GM23248 (cell line): ENCODE results near the gene PPFIBP1. TPM values are rescaled to one million over a fixed set of nuclear protein-coding genes. Genes with fewer than 3 reads are reported as not detected.

Experiments
- DNase-seq: peaks from one replicate; pipeline ENCODE4 v3.0.0-alpha.2; 2015
- H2AFZ ChIP-seq: fragments of 200-600 bp; sonication (generic); 2 replicates; pipeline ENCODE4 v1.6.1; 2016; ENCODE audit warnings: antibody characterized with exemption
- H3F3A ChIP-seq: fragments of 200-600 bp; sonication (generic); 2 replicates; pipeline ENCODE4 v1.6.1; 2016; ENCODE audit warnings: mild to moderate bottlenecking, antibody characterized with exemption, mixed run types; ENCODE audit not compliant: insufficient read depth
- H3K27ac ChIP-seq: fragments of 200-600 bp; sonication (generic); 2 replicates; pipeline ENCODE4 v1.5.1; 2016; ENCODE audit warnings: mild to moderate bottlenecking
- H3K27me3 ChIP-seq: fragments of 200-600 bp; sonication (generic); replicated peaks from 2 replicates; pipeline ENCODE4 v1.6.1; 2016; ENCODE audit warnings: mild to moderate bottlenecking; ENCODE audit not compliant: insufficient read depth
- H3K36me3 ChIP-seq: fragments of 200-600 bp; sonication (generic); 2 replicates; pipeline ENCODE4 v1.6.1; 2016; ENCODE audit warnings: low read depth, mild to moderate bottlenecking
- H3K4me1 ChIP-seq: fragments of 200-600 bp; sonication (generic); 2 replicates; pipeline ENCODE4 v1.6.1; 2016; ENCODE audit warnings: mild to moderate bottlenecking; ENCODE audit not compliant: insufficient read depth
- H3K4me2 ChIP-seq: fragments of 200-600 bp; sonication (generic); one replicate; pipeline ENCODE4 v1.6.1; 2016; ENCODE audit warnings: mild to moderate bottlenecking; ENCODE audit not compliant: unreplicated experiment
- H3K4me3 ChIP-seq: fragments of 200-600 bp; sonication (generic); 2 replicates; pipeline ENCODE4 v1.5.1; 2016; ENCODE audit warnings: mild to moderate bottlenecking
- H3K79me2 ChIP-seq: fragments of 200-600 bp; sonication (generic); 2 replicates; pipeline ENCODE4 v1.6.1; 2016; ENCODE audit warnings: mild to moderate bottlenecking; ENCODE audit not compliant: insufficient read depth
- H3K9ac ChIP-seq: fragments of 200-600 bp; sonication (generic); 2 replicates; pipeline ENCODE4 v1.6.1; 2016; ENCODE audit warnings: mild to moderate bottlenecking
- H3K9me2 ChIP-seq: fragments of 200-600 bp; sonication (generic); 2 replicates; pipeline ENCODE4 v1.6.1; 2016; ENCODE audit warnings: mixed run types, mild to moderate bottlenecking, moderate library complexity; ENCODE audit not compliant: insufficient read depth
- H3K9me3 ChIP-seq: fragments of 200-600 bp; sonication (generic); one replicate; pipeline ENCODE4 v1.6.1; 2017; ENCODE audit warnings: low read depth
- H4K20me1 ChIP-seq: fragments of 200-600 bp; sonication (generic); 2 replicates; pipeline ENCODE4 v1.6.0; 2016; ENCODE audit not compliant: insufficient read depth
- EZH2 ChIP-seq: fragments of 200-600 bp; sonication (generic); IDR thresholded peaks from 2 replicates; pipeline ENCODE4 v1.6.1; 2018; ENCODE audit warnings: antibody characterized with exemption, mild to moderate bottlenecking; ENCODE audit not compliant: insufficient read depth, poor library complexity, severe bottlenecking
- EZH2phosphoT487 ChIP-seq: fragments of 200-600 bp; sonication (generic); IDR thresholded peaks from 2 replicates; pipeline ENCODE4 v1.6.1; 2018; ENCODE audit warnings: antibody characterized with exemption, moderate library complexity, mild to moderate bottlenecking, low read depth; ENCODE audit not compliant: insufficient read depth
- WGBS, 2 experiments: methylation state at CpG; one replicate each; pipeline ENCODE4 v1.1.6; 2015 to 2017; ENCODE audit warnings: low lambda C conversion rate in 2 of 2, low coverage in 1 of 2; ENCODE audit errors: missing lambda C conversion rate in 2 of 2; 5-methylcytosine and 5-hydroxymethylcytosine counted together
- in situ Hi-C: fragments of 300-500 bp; cut with MboI; formaldehyde crosslinking; loops from 2 replicates; pipeline ENCODE4 v1.15.0; 2020
- polyA plus RNA-seq: library from polyadenylated mRNA; unstranded; fragments of >200 nt; fragmentation: Nextera tagmentation; extraction: Ambion mirVana; gene quantifications from 2 replicates; pipeline ENCODE4 v1.2.1, GENCODE V29; 2016
- total RNA-seq: library from RNA; depleted of rRNA; stranded (reverse); fragments of >200 nt; shearing (Covaris generic); gene quantifications from 2 replicates; pipeline ENCODE4 v1.2.3, GENCODE V29; 2014

Gene PPFIBP1
- total and polyA plus RNA-seq, 2 experiments from 2014 or later: 86.0 to 101 TPM

GRCh38 chr12:27530157-27530922 is 6.3 kb downstream of the PPFIBP1 start:
- in situ Hi-C loops: no loop called here
- H3K27ac ChIP-seq: peak overlapping the region; percentile 15; the same call in 1 of the 2 replicates
- TF ChIP-seq EZH2: no peak
- TF ChIP-seq EZH2phosphoT487: no peak

GRCh38 chr12:27531896-27532295 is 7.9 kb downstream of the PPFIBP1 start:
- peaks cover 11% of the 10 kb centered on the region for H3K36me3 ChIP-seq
- H4K20me1 ChIP-seq: 0 out of 2 replicates have a peak, but pooled peaks cover 5% of the 10 kb centered on the region
- no peak overlapping the region for H3K27ac ChIP-seq
- H3K9me2 ChIP-seq: no peaks in the 10 kb centered on the region
- H3K27me3 ChIP-seq: no peaks in the 10 kb centered on the region
- H2AFZ ChIP-seq: no peak overlapping the region
- no peak overlapping the region for H3K4me3 ChIP-seq
- DNase-seq: peak; percentile 35
- WGBS, 2 experiments: 51 to 60% methylated on average over 4 of the region's 4 CpGs
- in situ Hi-C loops: no loop called here
- H3K4me1 ChIP-seq: peaks cover 27% of the 10 kb centered on the region
- H3K9ac ChIP-seq: no peak overlapping the region
- no peak for TF ChIP-seq EZH2phosphoT487
- TF ChIP-seq EZH2: no peak
- no peaks in the 10 kb centered on the region for H3K9me3 ChIP-seq
- peaks cover 100% of the 10 kb centered on the region for H3K79me2 ChIP-seq
- peaks cover 4% of the 10 kb centered on the region; the same call in 1 of the 2 replicates for H3F3A ChIP-seq
- no peak overlapping the region for H3K4me2 ChIP-seq

More at GRCh38 chr12:27530157-27530922, 6.3 kb downstream of the PPFIBP1 start:
- H3K9me3 ChIP-seq: no peaks in the 10 kb centered on the region
- 0 out of 2 replicates have a peak, but pooled peaks cover 5% of the 10 kb centered on the region for H4K20me1 ChIP-seq
- H3K79me2 ChIP-seq: peaks cover 100% of the 10 kb centered on the region
- H3K4me2 ChIP-seq: no peak overlapping the region
- DNase-seq: no peak
- H3K9ac ChIP-seq: no peak overlapping the region
- no peaks in the 10 kb centered on the region for H3K9me2 ChIP-seq
- H3F3A ChIP-seq: peaks cover 14% of the 10 kb centered on the region
- H2AFZ ChIP-seq: no peak overlapping the region
- peaks cover 39% of the 10 kb centered on the region for H3K4me1 ChIP-seq
- H3K36me3 ChIP-seq: peaks cover 3% of the 10 kb centered on the region
- no peaks in the 10 kb centered on the region for H3K27me3 ChIP-seq
- WGBS, 2 experiments: 97% methylated on average over 7 of the region's 7 CpGs
- H3K4me3 ChIP-seq: no peak overlapping the region

DNA sequence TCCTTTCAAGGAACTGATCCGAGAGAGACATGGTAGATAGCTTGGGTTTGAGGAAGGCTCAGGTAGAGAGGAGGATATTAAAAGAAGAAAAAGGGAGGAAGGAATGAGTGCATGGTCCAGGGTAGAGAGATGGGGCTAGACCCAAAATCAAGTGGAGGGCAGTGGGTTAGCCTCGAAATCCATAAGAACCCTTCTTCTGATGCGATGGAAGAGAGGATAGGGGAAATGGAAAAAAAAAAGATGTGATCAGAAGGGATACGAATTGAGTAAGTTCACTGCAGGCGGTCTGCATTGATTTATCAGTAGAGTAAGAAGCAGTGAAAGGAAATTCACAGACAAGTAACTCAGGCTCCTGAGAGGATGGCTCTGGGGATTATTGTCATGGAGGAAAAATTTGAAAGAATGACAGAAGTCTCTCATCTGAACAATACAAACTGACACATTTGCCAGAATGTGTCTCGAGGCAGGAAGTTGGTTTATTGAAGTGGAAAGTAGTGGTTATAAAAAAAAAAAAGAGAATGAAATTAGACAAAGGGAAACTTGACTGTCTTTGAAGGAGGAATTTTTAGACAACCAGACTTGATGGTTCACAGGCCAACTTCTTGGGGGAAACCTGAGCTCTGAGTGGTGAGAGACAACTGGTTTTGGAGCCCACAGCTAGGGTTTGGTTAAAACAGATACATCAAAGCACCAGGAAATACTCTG is 10.2 kb downstream of the PPFIBP1 start:
- no peak for TF ChIP-seq EZH2
- no peak overlapping the region for H3K4me2 ChIP-seq
- peaks cover 100% of the 10 kb centered on the region for H3K79me2 ChIP-seq
- no peak overlapping the region for H2AFZ ChIP-seq
- no peaks in the 10 kb centered on the region for H3K9me3 ChIP-seq
- no peaks in the 10 kb centered on the region for H3K9me2 ChIP-seq
- peaks cover 11% of the 10 kb centered on the region; the same call in 1 of the 2 replicates for H3K36me3 ChIP-seq
- no peaks in the 10 kb centered on the region for H3K27me3 ChIP-seq
- H4K20me1 ChIP-seq: 0 out of 2 replicates have a peak, but pooled peaks cover 5% of the 10 kb centered on the region
- peaks cover 36% of the 10 kb centered on the region for H3K4me1 ChIP-seq
- no peak for DNase-seq
- H3K4me3 ChIP-seq: no peak overlapping the region
- H3K27ac ChIP-seq: no peak overlapping the region
- H3K9ac ChIP-seq: no peak overlapping the region
- 73 to 77% methylated on average over 6 of the region's 6 CpGs for WGBS, 2 experiments
- H3F3A ChIP-seq: peaks cover 20% of the 10 kb centered on the region
- in situ Hi-C loops: no loop called here

DNA sequence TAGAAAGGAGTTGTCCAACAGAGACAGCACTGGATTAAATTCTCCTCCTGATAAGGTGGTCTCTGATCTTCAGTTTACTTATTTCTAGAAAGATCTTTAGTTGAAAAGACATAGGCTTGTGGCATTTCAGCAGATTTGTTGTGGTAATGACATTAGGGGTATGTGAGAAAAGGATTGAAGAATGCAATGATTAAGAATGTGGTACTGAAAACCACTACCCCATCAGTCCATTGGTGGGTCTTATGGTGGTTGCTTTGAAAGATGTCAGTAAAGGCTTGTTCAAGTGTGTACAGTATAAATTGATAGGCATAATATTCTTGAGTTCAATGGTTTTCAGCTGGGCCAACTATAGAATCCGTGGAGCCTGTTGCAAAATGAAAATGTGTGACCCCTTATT is 10.8 kb downstream of the PPFIBP1 start:
- no peaks in the 10 kb centered on the region for H3K9me2 ChIP-seq
- no peaks in the 10 kb centered on the region for H3K27me3 ChIP-seq
- peaks cover 41% of the 10 kb centered on the region for H3K4me1 ChIP-seq
- no peak overlapping the region for H3K27ac ChIP-seq
- H3F3A ChIP-seq: peaks cover 23% of the 10 kb centered on the region
- no peak overlapping the region for H3K9ac ChIP-seq
- H2AFZ ChIP-seq: no peak overlapping the region
- in situ Hi-C loops: no loop called here
- H4K20me1 ChIP-seq: 0 out of 2 replicates have a peak, but pooled peaks cover 5% of the 10 kb centered on the region
- no peak overlapping the region for H3K4me3 ChIP-seq
- no peaks in the 10 kb centered on the region for H3K9me3 ChIP-seq
- TF ChIP-seq EZH2 (no peak), EZH2phosphoT487 (no peak)
- no peak overlapping the region for H3K4me2 ChIP-seq
- peaks cover 100% of the 10 kb centered on the region for H3K79me2 ChIP-seq
- no peak for DNase-seq
- H3K36me3 ChIP-seq: peaks cover 11% of the 10 kb centered on the region; the same call in 1 of the 2 replicates
- WGBS, 2 experiments: 44 to 57% methylated on average over 1 of the region's 1 CpG
